ENCODE results near the gene WDFY2. TPM values are rescaled to one million over a fixed set of nuclear protein-coding genes. Genes with fewer than 3 reads are reported as not detected.

The WDFY2 gene
- polyA plus RNA-seq, 3 donors, result 6.5 to 40.1 (median 9.1) TPM

GRCh38 chr13:51805925-51806324 lies 221.7 kb downstream of the WDFY2 start:
- Histone ChIP-seq H3K79me2 (ENCODE audit: insufficient read depth, low read length) (no peaks in the 10 kb centered on the region), H3K4me2 (replicated peaks; ENCODE audit: extremely low read depth, low read length, poor library complexity, severe bottlenecking) (no peak overlapping the region), H4K20me1 (ENCODE audit: insufficient read depth, low read length) (no peaks in the 10 kb centered on the region), H2AFZ (ENCODE audit: insufficient read depth, low read depth, low read length, poor library complexity, severe bottlenecking) (no peak overlapping the region), H3K4me3 (replicated peaks in 1 of 3; ENCODE audit: low read depth in 2 of 3, low read length in 3 of 3) (no peak overlapping the region), H3K9ac (ENCODE audit: insufficient read depth, low read length, poor library complexity, severe bottlenecking) (no peak overlapping the region), H3K27ac (ENCODE audit: low read depth in 1 of 2, low read length in 2 of 2) (no peak overlapping the region), H3K36me3 (replicated peaks in 1 of 2; ENCODE audit: control insufficient read depth in 1 of 2, insufficient read depth in 2 of 2, low read length in 2 of 2) (no peaks in the 10 kb centered on the region), H3K9me3 (replicated peaks in 1 of 2; ENCODE audit: control insufficient read depth in 1 of 2, insufficient read depth in 1 of 2, low read length in 2 of 2) (no peaks in the 10 kb centered on the region), H3K4me1 (ENCODE audit: control insufficient read depth in 1 of 2, insufficient read depth in 2 of 2, low read length in 2 of 2) (peaks cover 32 to 47% of the 10 kb centered on the region in 2 donors), H3K27me3 (ENCODE audit: control insufficient read depth in 2 of 2, insufficient read depth in 2 of 2, low read length in 2 of 2) (no peaks in the 10 kb centered on the region)
- Mint-ChIP-seq H3K4me3 (no peak overlapping the region), H3K9me3 (peaks cover 0 to 2% (median 0%) of the 10 kb centered on the region in 7 donors), H3K27me3 (ENCODE audit: low read depth in 3 of 3) (peaks cover 0 to 17% (median 6%) of the 10 kb centered on the region in 3 donors), H3K36me3 (peaks cover 0 to 3% of the 10 kb centered on the region in 2 donors), H3K4me1 (peaks cover 51% of the 10 kb centered on the region), H3K27ac (peak overlapping the region in 1 of 7 donors; percentile 54)
- WGBS (ENCODE audit: insufficient coverage), result no CpG with 5 or more reads among the region's 2 CpGs
- intact Hi-C loops (cut with micrococcal nuclease), result loop anchor here (10.0 kb wide), 3 partner anchors 171 to 1871 kb away; partner anchors contain the start of genes INTS6 (in 1 of the 2) and SPRYD7 (in 1 of the 2)
- no peak for TF ChIP-seq CTCF (IDR thresholded peaks at IDR 0.05)
- no peak for DNase-seq

- Histone ChIP-seq H3K36me3 (replicated peaks in 1 of 2; ENCODE audit: control insufficient read depth in 1 of 2, insufficient read depth in 2 of 2, low read length in 2 of 2) (no peaks in the 10 kb centered on the region), H4K20me1 (ENCODE audit: insufficient read depth, low read length) (no peaks in the 10 kb centered on the region), H3K79me2 (ENCODE audit: insufficient read depth, low read length) (no peaks in the 10 kb centered on the region), H3K27ac (ENCODE audit: low read depth in 1 of 2, low read length in 2 of 2) (no peak overlapping the region), H2AFZ (ENCODE audit: insufficient read depth, low read depth, low read length, poor library complexity, severe bottlenecking) (no peak overlapping the region), H3K4me3 (replicated peaks in 1 of 3; ENCODE audit: low read depth in 2 of 3, low read length in 3 of 3) (no peak overlapping the region), H3K4me2 (replicated peaks; ENCODE audit: extremely low read depth, low read length, poor library complexity, severe bottlenecking) (no peak overlapping the region), H3K9me3 (replicated peaks in 1 of 2; ENCODE audit: control insufficient read depth in 1 of 2, insufficient read depth in 1 of 2, low read length in 2 of 2) (no peaks in the 10 kb centered on the region), H3K4me1 (ENCODE audit: control insufficient read depth in 1 of 2, insufficient read depth in 2 of 2, low read length in 2 of 2) (peaks cover 32 to 45% of the 10 kb centered on the region in 2 donors), H3K27me3 (ENCODE audit: control insufficient read depth in 2 of 2, insufficient read depth in 2 of 2, low read length in 2 of 2) (no peaks in the 10 kb centered on the region), H3K9ac (ENCODE audit: insufficient read depth, low read length, poor library complexity, severe bottlenecking) (no peak overlapping the region)
- Mint-ChIP-seq H3K27me3 (ENCODE audit: low read depth in 3 of 3) (peaks cover 0 to 15% (median 6%) of the 10 kb centered on the region in 3 donors), H3K9me3 (peaks cover 0 to 2% (median 0%) of the 10 kb centered on the region in 7 donors), H3K4me1 (peaks cover 50% of the 10 kb centered on the region), H3K4me3 (no peak overlapping the region), H3K36me3 (peaks cover 0 to 5% of the 10 kb centered on the region in 2 donors), H3K27ac (peak overlapping the region in 1 of 7 donors; percentile 17)
- TF ChIP-seq CTCF (IDR thresholded peaks at IDR 0.05), result no peak
- DNase-seq, result peak in 1 of 3 donors; percentile 58
- WGBS (ENCODE audit: insufficient coverage), result 70% methylated on average over 2 of the region's 2 CpGs
- intact Hi-C loops (cut with micrococcal nuclease), result loop anchor here (10.0 kb wide), 3 partner anchors 172 to 1872 kb away; partner anchors contain the start of genes INTS6 (in 1 of the 2) and SPRYD7 (in 1 of the 2)
Measured at GRCh38 chr13:51806566-51806965, 222.3 kb downstream of the WDFY2 start.
